DND-41 (cell line): ENCODE results near the gene CD200.

ENCODE experiments used
- CTCF ChIP-seq: IDR thresholded peaks from 2 replicates; pipeline ENCODE4 v1.5.1; 2012; ENCODE audit warnings: borderline replicate concordance, low read length, moderate library complexity, mild to moderate bottlenecking; ENCODE audit not compliant: poor library complexity, severe bottlenecking; ENCODE audit errors: extremely low read depth
- EZH2 ChIP-seq: IDR thresholded peaks from 3 replicates; pipeline ENCODE4 v1.6.1; 2012; ENCODE audit warnings: borderline replicate concordance, low read depth, mild to moderate bottlenecking, moderate library complexity, low read length, inconsistent platforms; ENCODE audit not compliant: severe bottlenecking

- TF ChIP-seq CTCF (no peak), EZH2 (no peak)
Observed at GRCh38 chr3:112407214-112407887, 74.4 kb downstream of the CD200 start.
